ENCODE measurements around the gene MDP1. TPM values are rescaled to one million over a fixed set of nuclear protein-coding genes. Genes with fewer than 3 reads are reported as not detected.

The MDP1 gene
- total and polyA plus RNA-seq, 10 of the 15 experiments (the other 5 are each of a cell fraction or from before 2014, with no cell fraction given) = 10.4 to 45.8 (median 23.5) TPM

GRCh38 chr14:24177891-24178290, 38.0 kb downstream of the MDP1 start (continued):
- TF ChIP-seq EED (IDR thresholded peaks at IDR 0.05; ENCODE audit: low read depth) = no peak
- no peak for TF ChIP-seq NFIC (IDR thresholded peaks at IDR 0.05; ENCODE audit: low read depth, low read length)
- TF ChIP-seq PAX8 (IDR thresholded peaks at IDR 0.05) = no peak
- no peak for TF ChIP-seq SPI1 (IDR thresholded peaks at IDR 0.05; ENCODE audit: borderline replicate concordance, insufficient read depth, low read depth, low read length)
- TF ChIP-seq MYB (IDR thresholded peaks at IDR 0.05; ENCODE audit: borderline replicate concordance, low read depth, low read length) = no peak
- TF ChIP-seq ZNF24 (IDR thresholded peaks at IDR 0.05) = no peak
- TF ChIP-seq IKZF1 (conservative IDR thresholded peaks at IDR 0.05) = no peak
- no peak for TF ChIP-seq E2F8 (IDR thresholded peaks at IDR 0.05; ENCODE audit: low read depth, partially characterized antibody)
- no peak for TF ChIP-seq BMI1 (IDR thresholded peaks at IDR 0.05; ENCODE audit: borderline replicate concordance)
- TF ChIP-seq MXI1 (IDR thresholded peaks at IDR 0.05; ENCODE audit: low read depth, low read length) = no peak

Measured in GM12878 (cell line).